Heart left ventricle (tissue), 16 donors: ENCODE measurements around the gene DGUOK. TPM values are rescaled to one million over a fixed set of nuclear protein-coding genes. Genes with fewer than 3 reads are reported as not detected.
A peak's percentile ranks its signal among the peaks of the same experiment; 100 is the strongest.

Source experiments
- ATAC-seq, 4 donors: fragments of 200-7000 bp; cut with Tn5 transposase; one replicate each; pipeline ENCODE4 v1.9.1; 2020 to 2022; ENCODE audit warnings: moderate library complexity in 4 of 4, mild to moderate bottlenecking in 3 of 4, moderate number of reproducible peaks in 1 of 4
- DNase-seq, 5 donors: peaks; one replicate each; pipeline ENCODE4 v3.0.0-alpha.2; 2020
- H3K27ac ChIP-seq, 12 donors: fragments of 200-600 bp; sonication (generic) in 4 of 12; one replicate each; pipeline versions ENCODE4 v1.5.0 to v1.8.0; 2016 to 2022; ENCODE audit warnings: mild to moderate bottlenecking in 2 of 12
- H3K27me3 ChIP-seq, 9 donors: fragments of 200-600 bp; sonication (generic) in 2 of 9; one replicate each; pipeline versions ENCODE4 v1.5.1 to v1.8.0; 2016 to 2022; ENCODE audit warnings: mild to moderate bottlenecking in 3 of 9
- H3K36me3 ChIP-seq, 9 donors: fragments of 200-600 bp; sonication (generic) in 2 of 9; one replicate each; pipeline versions ENCODE4 v1.5.0 to v1.8.0; 2018 to 2022; ENCODE audit warnings: mild to moderate bottlenecking in 2 of 9
- H3K4me1 ChIP-seq, 12 donors: fragments of 200-600 bp; sonication (generic) in 4 of 12; one replicate each; pipeline versions ENCODE4 v1.5.0 to v1.8.0; 2016 to 2022; ENCODE audit warnings: mild to moderate bottlenecking in 3 of 12
- H3K4me3 ChIP-seq, 12 donors: fragments of 200-600 bp; sonication (generic) in 4 of 12; one replicate each; pipeline versions ENCODE4 v1.5.0 to v1.8.0; 2017 to 2022; ENCODE audit warnings: mild to moderate bottlenecking in 9 of 12, moderate library complexity in 4 of 12
- H3K9me3 ChIP-seq, 12 donors: fragments of 200-600 bp; sonication (generic) in 4 of 12; one replicate each; pipeline versions ENCODE4 v1.5.0 to v1.8.0; 2016 to 2022; ENCODE audit warnings: mild to moderate bottlenecking in 1 of 12
- CTCF ChIP-seq, 12 donors: fragments of 200-600 bp; sonication (generic) in 4 of 12; IDR thresholded peaks; one replicate each; pipeline versions ENCODE4 v1.5.0 to v1.8.0; 2018 to 2022; ENCODE audit warnings: antibody characterized with exemption in 12 of 12, mild to moderate bottlenecking in 5 of 12
- POLR2A ChIP-seq, 2 donors: fragments of 450-650 bp; IDR thresholded peaks; one replicate each; pipeline ENCODE4 v1.6.1; 2017; ENCODE audit warnings: antibody characterized with exemption in 2 of 2, mild to moderate bottlenecking in 2 of 2, moderate library complexity in 2 of 2
- WGBS, 4 donors: extraction: QIAGEN DNeasy Blood & Tissue Kit in 2 of 4; methylation state at CpG; one replicate each; pipeline versions ENCODE4 v1.1.5 to v1.1.7; 2013 to 2018; 5-methylcytosine and 5-hydroxymethylcytosine counted together
- intact Hi-C, 10 donors: fragments of 100-400 bp; cut with DNase I; formaldehyde crosslinking; loops; one replicate each; pipeline versions ENCODE4 v1.11.1 to v1.14.2; 2022
- polyA plus RNA-seq, 2 donors: library from polyadenylated mRNA; stranded (reverse); fragments of 200-250 nt; gene quantifications; one replicate each; pipeline ENCODE4 v1.2.3, GENCODE V29; 2013
- total RNA-seq, 9 donors: library from RNA; depleted of rRNA in 2 of 9; stranded (reverse); fragments of >200 nt in 2 of 9; fragmentation: NEBNext Ultra II Directional in 3 of 9; extraction: Animal tissue kit (Norgen Biotek cat#: 25700) in 3 of 9; gene quantifications; one replicate each; pipeline versions ENCODE4 v1.1.0 to v1.2.4, GENCODE V29; 2016 to 2023
- donor health status: ischemic (EF 13 %, LVEDD 7.1; RV severe dilation, severe dysfunction).
- donor health status: healthy with polysubstance abuse.
- donor health status: DM: no; HTN: yes; CAD: no.
- donor health status: DM: no; HTN: no; CAD: no.
- donor health status: ischemic (EF 25% LVEDD 6.9; RV normal size, moderate dysfunction).
- donor health status: ischemic (EF 25% LVEDD 5.7; RV mildly dilated, moderate dysfunction).
- donor health status: healthy.
- donor health status: DM: yes; HTN: yes; CAD: no.
- donor health status: ischemic (EF 35%, LVEDD 5.7; RV mildly dilated, moderate dysfunction).
- donor health status: nonischemic (EF 11% LVEDD 7.7; RV severe dilation, severe dysfunction).
- donor health status: DM: yes; HTN: yes; CAD: no.
- donor health status: PGD.
- donor health status: ischemic (EF 29% LVEDD 5.4; RV normal size, mild dysfunction).
- donor health status: nonischemic (EF 23%, LVEDD 6.1; RV moderate dilation, normal function).

The DGUOK gene
- total and polyA plus RNA-seq, 11 donors = 22.6 to 49.2 (median 26.1) TPM

DNA sequence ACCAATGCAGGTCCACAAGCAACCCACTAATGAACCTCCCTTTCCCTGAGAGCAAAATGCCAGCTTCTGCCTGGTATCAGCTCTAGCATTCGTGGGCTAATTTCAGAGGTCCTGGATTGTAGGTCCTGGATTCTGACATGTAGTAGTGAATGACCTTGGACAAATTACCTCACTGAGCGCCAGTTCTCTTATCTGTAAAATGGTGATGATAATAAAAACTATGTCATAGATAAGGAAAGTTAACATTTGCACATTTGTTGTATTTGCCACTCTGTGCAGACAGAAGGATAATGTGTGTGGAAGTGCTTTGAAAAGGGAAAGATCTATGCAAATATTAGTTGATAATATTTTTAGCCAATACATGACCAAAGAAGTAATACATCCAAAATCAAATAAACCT is 53.9 kb downstream of the DGUOK start:
- no peak for DNase-seq
- H3K36me3 ChIP-seq = no peaks in the 10 kb centered on the region
- H3K27ac ChIP-seq = no peak overlapping the region
- ATAC-seq = no peak
- H3K4me1 ChIP-seq = peaks cover 2 to 67% (median 34%) of the 10 kb centered on the region in 12 donors
- H3K4me3 ChIP-seq = peak overlapping the region in 6 of 12 donors; percentile 34 to 55 (median 51)
- WGBS, 4 donors = 41 to 62% (median 52%) methylated on average over 2 of the region's 2 CpGs
- no peak for TF ChIP-seq POLR2A (IDR thresholded peaks at IDR 0.05)
- no peak for TF ChIP-seq CTCF (IDR thresholded peaks at IDR 0.05)
- intact Hi-C loops = loop anchor here in 7 of 10 donors (5.0 to 10.0 kb wide), 5 partner anchors 48 to 156 kb away; partner anchors contain the start of genes DGUOK (in 5 of the 7) and STAMBP (in 4 of the 7)
- no peaks in the 10 kb centered on the region for H3K9me3 ChIP-seq
- no peaks in the 10 kb centered on the region for H3K27me3 ChIP-seq

DNA sequence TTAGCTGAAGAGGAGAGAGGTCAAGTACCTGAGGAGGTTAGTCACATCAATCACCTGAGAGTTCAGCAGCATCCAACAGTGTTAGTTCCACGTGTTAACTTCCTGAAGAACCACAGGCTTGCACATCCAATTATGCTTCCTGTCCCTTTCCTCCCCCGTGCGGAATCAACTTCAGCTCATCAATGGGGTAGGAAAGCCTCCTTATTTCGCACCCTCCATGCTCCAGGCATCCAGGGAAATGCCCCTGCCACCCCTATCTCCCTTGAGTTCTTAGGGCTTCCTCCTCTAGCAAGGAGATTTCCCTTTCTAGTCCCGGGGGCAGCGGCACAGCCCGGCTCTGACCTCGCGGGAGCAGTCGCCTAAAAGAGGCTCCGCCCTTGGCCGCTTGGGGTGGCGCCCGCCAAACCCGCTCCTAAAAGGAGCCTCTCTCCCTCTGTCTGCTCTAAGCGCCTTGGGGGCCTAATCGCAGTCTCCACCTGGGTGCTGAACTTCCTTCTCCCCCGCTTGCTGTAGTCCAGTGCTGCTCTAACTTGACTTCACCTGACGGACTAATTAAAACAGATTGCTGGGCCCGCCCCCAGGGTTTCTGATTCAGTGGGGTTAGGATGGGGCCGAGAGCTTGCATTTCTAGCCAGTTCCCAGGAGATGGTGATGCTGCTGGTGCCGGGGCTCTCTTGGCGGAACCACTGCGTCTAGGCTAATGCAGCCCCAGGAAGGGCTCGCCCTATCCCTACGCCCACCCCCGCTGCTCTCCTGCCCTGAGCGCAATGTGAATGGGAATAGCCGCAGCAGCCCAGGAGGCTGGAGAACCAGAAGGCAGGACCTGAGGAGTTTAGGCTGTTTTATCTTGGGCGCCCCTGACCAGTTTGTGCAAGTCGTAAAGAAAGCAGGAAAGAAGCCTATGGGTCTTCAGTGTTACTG is 54.7 kb downstream of the DGUOK start:
- intact Hi-C loops = loop anchor here in 7 of 10 donors (5.0 to 10.0 kb wide), 5 partner anchors 49 to 157 kb away; partner anchors contain the start of genes DGUOK (in 5 of the 7) and STAMBP (in 4 of the 7)
- peak overlapping the region in 4 of 12 donors; percentile 9 to 53 (median 16) for H3K27ac ChIP-seq
- no peaks in the 10 kb centered on the region for H3K27me3 ChIP-seq
- WGBS, 4 donors = 5 to 9% (median 7%) methylated on average over 29 to 31 of the region's 31 CpGs
- H3K4me3 ChIP-seq = peak overlapping the region in 11 of 12 donors; percentile 2 to 55 (median 49)
- H3K9me3 ChIP-seq = no peaks in the 10 kb centered on the region
- ATAC-seq = peak; percentile 36 to 53 (median 45)
- H3K4me1 ChIP-seq = peaks cover 2 to 72% (median 41%) of the 10 kb centered on the region in 12 donors
- H3K36me3 ChIP-seq = no peaks in the 10 kb centered on the region
- peak in 4 of 5 donors; percentile 25 to 79 (median 48) for DNase-seq
- TF ChIP-seq POLR2A (IDR thresholded peaks at IDR 0.05) (peak in 1 of 2 donors; percentile 14), CTCF (IDR thresholded peaks at IDR 0.05) (no peak)

GRCh38 chr2:73982140-73982617 is 55.5 kb downstream of the DGUOK start:
- Histone ChIP-seq H3K9me3 (no peaks in the 10 kb centered on the region), H3K27ac (no peak overlapping the region), H3K36me3 (no peaks in the 10 kb centered on the region), H3K4me3 (peak overlapping the region in 5 of 12 donors; percentile 34 to 55 (median 52)), H3K27me3 (no peaks in the 10 kb centered on the region), H3K4me1 (peaks cover 2 to 80% (median 46%) of the 10 kb centered on the region in 12 donors)
- DNase-seq = peak in 2 of 5 donors; percentile 39 to 59
- TF ChIP-seq POLR2A (IDR thresholded peaks at IDR 0.05) (no peak), CTCF (IDR thresholded peaks at IDR 0.05) (no peak)
- WGBS, 4 donors = 34 to 40% (median 40%) methylated on average over 7 of the region's 7 CpGs
- peak in 3 of 4 donors; percentile 20 to 45 (median 23) for ATAC-seq
- intact Hi-C loops = loop anchor here in 7 of 10 donors (5.0 to 10.0 kb wide), 5 partner anchors 50 to 157 kb away; partner anchors contain the start of genes DGUOK (in 5 of the 7) and STAMBP (in 4 of the 7)
